HepG2 (cell line): ENCODE data around the gene SLC22A23. TPM values are rescaled to one million over a fixed set of nuclear protein-coding genes. Genes with fewer than 3 reads are reported as not detected.

Experiments used
- ADNP ChIP-seq: sonication (generic); formaldehyde crosslinking; IDR thresholded peaks from 2 replicates; pipeline ENCODE4 v1.4.0; 2020; ENCODE audit warnings: missing genetic modification reagents
- ELF3 ChIP-seq: IDR thresholded peaks from 2 replicates; pipeline ENCODE4 v1.6.1; 2016; ENCODE audit warnings: missing genetic modification reagents, missing compliant biosample characterization
- EP300 ChIP-seq, 3 experiments: sonication (generic) in 1 of 3; formaldehyde crosslinking in 1 of 3; IDR thresholded peaks; 2 replicates each; pipeline versions ENCODE4 v1.5.1 to v1.6.1; 2011 to 2020; ENCODE audit warnings: low read depth in 2 of 3, low read length in 2 of 3, borderline replicate concordance in 1 of 3, improper control_type of control experiment in 1 of 3, mild to moderate bottlenecking in 1 of 3, missing genetic modification reagents in 1 of 3, moderate library complexity in 1 of 3
- JUNB ChIP-seq: sonication (generic); formaldehyde crosslinking; IDR thresholded peaks from 2 replicates; pipeline ENCODE4 v1.8.0; 2022; ENCODE audit warnings: missing genetic modification reagents, mild to moderate bottlenecking, borderline replicate concordance
- KLF12 ChIP-seq: sonication (generic); formaldehyde crosslinking; IDR thresholded peaks from 2 replicates; pipeline ENCODE4 v1.4.0; 2020; ENCODE audit warnings: missing genetic modification reagents, borderline replicate concordance
- MTERF4 ChIP-seq: sonication (generic); formaldehyde crosslinking; IDR thresholded peaks from 2 replicates; pipeline ENCODE4 v1.8.0; 2023; ENCODE audit warnings: mild to moderate bottlenecking, missing genetic modification reagents
- NCOA2 ChIP-seq: sonication (generic); formaldehyde crosslinking; IDR thresholded peaks from 2 replicates; pipeline ENCODE4 v1.8.0; 2022; ENCODE audit warnings: inconsistent platforms
- SOX13 ChIP-seq, 3 experiments: fragments of 450-650 bp in 1 of 3; sonication (generic) in 1 of 3; formaldehyde crosslinking in 1 of 3; IDR thresholded peaks in 2 of 3; conservative IDR thresholded peaks in 1 of 3; 2 replicates each; pipeline versions ENCODE4 v1.5.0 to v1.6.1; 2016 to 2020; ENCODE audit warnings: antibody characterized with exemption in 1 of 3, mild to moderate bottlenecking in 1 of 3, missing compliant biosample characterization in 1 of 3, missing genetic modification reagents in 1 of 3, moderate library complexity in 1 of 3
- USF2 ChIP-seq, 2 experiments: sonication (generic) in 1 of 2; formaldehyde crosslinking in 1 of 2; IDR thresholded peaks; 2 replicates each; pipeline versions ENCODE4 v1.5.1 to v1.6.1; 2011 to 2020; ENCODE audit warnings: borderline replicate concordance in 1 of 2, low read depth in 1 of 2, low read length in 1 of 2, mild to moderate bottlenecking in 1 of 2, missing genetic modification reagents in 1 of 2, moderate library complexity in 1 of 2
- ZBTB34 ChIP-seq: sonication (generic); formaldehyde crosslinking; IDR thresholded peaks from 2 replicates; pipeline ENCODE4 v1.8.0; 2022; ENCODE audit warnings: mild to moderate bottlenecking, missing genetic modification reagents
- ZFP91 ChIP-seq: sonication (generic); formaldehyde crosslinking; IDR thresholded peaks from 2 replicates; pipeline ENCODE4 v1.9.0; 2022; ENCODE audit warnings: missing genetic modification reagents, mild to moderate bottlenecking, borderline replicate concordance
- ZNF543 ChIP-seq: sonication (generic); formaldehyde crosslinking; IDR thresholded peaks from 2 replicates; pipeline ENCODE4 v1.4.0; 2020; ENCODE audit warnings: mild to moderate bottlenecking, missing genetic modification reagents
- polyA plus RNA-seq, 8 experiments: library from polyadenylated mRNA; depleted of rRNA in 3 of 8; stranded (reverse) in 7 of 8; unstranded in 1 of 8; fragments of >200 nt; fragmentation: Illumina TruSeq in 4 of 8; extraction: Trizol in 4 of 8; gene quantifications; 2 replicates each; pipeline versions ENCODE4 v1.2.1 to v1.2.3, GENCODE V29; 2011 to 2016; ENCODE audit warnings: low read depth in 4 of 8, missing spikeins in 1 of 8, mixed read lengths in 1 of 8; ENCODE audit not compliant: insufficient read depth in 1 of 8
- total RNA-seq, 5 experiments: library from RNA; depleted of rRNA; stranded (reverse); fragments of >200 nt; fragmentation: Illumina TruSeq; extraction: Trizol; gene quantifications; 2 replicates each; pipeline ENCODE4 v1.2.3, GENCODE V29; 2016; ENCODE audit warnings: low read depth in 1 of 5

The SLC22A23 gene
- total and polyA plus RNA-seq, 2 of the 13 experiments (the other 11 are each of a cell fraction or from before 2014, with no cell fraction given): 11.8 to 17.5 TPM

- TF ChIP-seq USF2 (IDR thresholded peaks at IDR 0.05; ENCODE audit: low read depth, low read length) (no peak), USF2 (CRISPR knock-in tag; IDR thresholded peaks at IDR 0.05; ENCODE audit: borderline replicate concordance) (no peak), ADNP (CRISPR knock-in tag) (no peak), SOX13 (IDR thresholded peaks at IDR 0.05) (no peak), SOX13 (CRISPR knock-in tag; conservative IDR thresholded peaks at IDR 0.05 in 1 of 2, IDR thresholded peaks at IDR 0.05 in 1 of 2) (0 out of 4 replicates have a peak, but pooled peaks of 1 of the 2 experiments have one; percentile 20), ZNF543 (CRISPR knock-in tag) (no peak), NCOA2 (CRISPR knock-in tag) (peak; percentile 29; the same call in 1 of the 2 replicates), KLF12 (CRISPR knock-in tag) (no peak), JUNB (no peak), ZFP91 (0 out of 2 replicates have a peak, but pooled peaks have one; percentile 36), EP300 (IDR thresholded peaks at IDR 0.05; ENCODE audit: low read depth in 2 of 2, low read length in 2 of 2) (0 out of 4 replicates have a peak, but pooled peaks of 1 of the 2 experiments have one; percentile 32), EP300 (CRISPR knock-in tag; IDR thresholded peaks at IDR 0.05; ENCODE audit: borderline replicate concordance) (no peak), ZBTB34 (CRISPR knock-in tag) (0 out of 2 replicates have a peak, but pooled peaks have one; percentile 48), ELF3 (no peak), MTERF4 (CRISPR knock-in tag) (no peak)
Measured at GRCh38 chr6:3418496-3419060, 38.3 kb downstream of the SLC22A23 start (continued).
